ENCODE results near the gene GLMP.

GRCh38 chr1:156244126-156244525 is 51.4 kb downstream of the GLMP start:
- no peak for TF ChIP-seq CTCF (IDR thresholded peaks at IDR 0.05 in 8 of 11, conservative IDR thresholded peaks at IDR 0.05 in 3 of 11)
- TF ChIP-seq POLR2A (IDR thresholded peaks at IDR 0.05), result no peak

Data from spleen (tissue), 7 donors.